SK-N-MC (cell line): ENCODE results near the gene SDK1.

ENCODE experiments used
- EZH2 ChIP-seq: fragments of 200-600 bp; sonication (generic); IDR thresholded peaks from one replicate; pipeline ENCODE4 v1.6.1; 2017; ENCODE audit warnings: antibody characterized with exemption
- FOXP2 ChIP-seq: optimal IDR thresholded peaks from 2 replicates; pipeline ENCODE3; 2011; ENCODE audit warnings: mild to moderate bottlenecking, moderate library complexity; ENCODE audit not compliant: insufficient read depth; ENCODE audit errors: extremely low read length, control extremely low read depth
- POLR2AphosphoS5 ChIP-seq: IDR thresholded peaks from 2 replicates; pipeline ENCODE4 v1.6.1; 2012; ENCODE audit warnings: mild to moderate bottlenecking, low read depth, low read length, borderline replicate concordance

GRCh38 chr7:4182605-4183300, 881.7 kb downstream of the SDK1 start:
- no peak for TF ChIP-seq POLR2AphosphoS5
- TF ChIP-seq EZH2 = no peak
- TF ChIP-seq FOXP2 = no peak
